CD4-positive, alpha-beta T cell treated with Interleukin-10 for 1 hour (primary cell): Measurements from ENCODE around the gene DNAJB12.
A peak's percentile ranks its signal among the peaks of the same experiment; 100 is the strongest.
"Not testable (repeated sequence)": the region's sequence is repeated elsewhere in the genome, so short reads cannot be mapped to it uniquely, and the experiment has no call there.

ENCODE experiments used
- DNase-seq: peaks from one replicate; pipeline ENCODE4 v3.0.0-alpha.2; 2020

Gene DNAJB12

GRCh38 chr10:72330069-72330426 lies 24.7 kb downstream of the DNAJB12 start:
- no peak for DNase-seq

DNA sequence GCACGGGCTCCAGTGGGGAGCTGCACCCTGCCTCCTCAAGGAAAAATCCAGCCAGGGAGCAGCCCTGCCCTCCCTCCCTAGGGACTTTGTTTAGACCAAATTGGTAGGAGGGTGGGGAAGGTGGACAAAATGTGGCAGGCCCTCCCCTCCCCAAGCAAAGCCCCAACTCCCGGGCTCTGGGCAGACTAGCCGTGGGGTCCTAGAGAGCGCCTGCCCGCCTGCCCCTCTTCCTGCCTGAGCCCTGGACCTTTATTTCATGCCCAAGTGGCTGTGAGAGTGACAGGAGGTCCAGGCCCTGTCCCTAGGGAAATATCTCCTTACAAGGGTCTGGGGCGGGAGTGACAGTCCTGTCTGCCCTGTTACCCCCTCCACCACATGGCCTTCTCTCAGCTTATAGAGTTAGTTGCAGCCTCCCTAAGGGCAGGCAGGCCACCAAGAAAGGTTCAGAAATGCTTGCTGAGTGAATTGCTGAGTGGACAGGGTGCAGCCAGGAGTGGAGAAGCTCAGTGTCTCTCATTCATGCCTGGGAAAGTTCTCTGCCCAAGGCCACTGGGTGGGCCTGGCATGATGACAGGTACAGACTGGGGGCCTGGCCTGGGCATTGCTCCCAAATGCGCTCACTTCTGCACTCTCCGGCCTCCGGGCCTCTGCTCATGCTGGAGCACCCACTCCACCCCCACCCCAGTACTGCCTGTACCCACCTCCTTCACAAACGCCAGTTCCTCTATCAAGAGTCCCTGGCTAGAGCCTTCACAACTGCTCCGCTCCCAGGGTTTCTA lies 25.2 kb downstream of the DNAJB12 start:
- no peak for DNase-seq

DNA sequence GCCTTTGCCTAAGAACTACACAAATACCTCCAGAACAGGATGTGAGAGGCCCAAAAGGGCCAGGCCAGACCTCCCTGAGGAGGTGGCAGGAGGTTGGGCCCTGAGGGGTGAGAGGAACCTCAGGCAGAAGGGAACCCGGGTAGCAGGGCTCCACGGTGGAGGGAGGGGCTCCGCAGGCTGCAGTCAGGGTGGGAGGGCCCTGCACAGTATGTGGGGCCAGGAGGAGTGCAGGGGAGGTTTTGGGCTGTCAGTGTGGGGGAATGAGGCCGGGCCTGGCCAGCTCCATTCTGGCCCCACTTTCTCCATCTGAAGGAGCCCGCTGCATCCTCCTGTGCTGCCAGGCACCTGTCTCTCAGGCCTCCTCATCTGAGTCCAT lies 25.9 kb downstream of the DNAJB12 start:
- no peak for DNase-seq

DNA sequence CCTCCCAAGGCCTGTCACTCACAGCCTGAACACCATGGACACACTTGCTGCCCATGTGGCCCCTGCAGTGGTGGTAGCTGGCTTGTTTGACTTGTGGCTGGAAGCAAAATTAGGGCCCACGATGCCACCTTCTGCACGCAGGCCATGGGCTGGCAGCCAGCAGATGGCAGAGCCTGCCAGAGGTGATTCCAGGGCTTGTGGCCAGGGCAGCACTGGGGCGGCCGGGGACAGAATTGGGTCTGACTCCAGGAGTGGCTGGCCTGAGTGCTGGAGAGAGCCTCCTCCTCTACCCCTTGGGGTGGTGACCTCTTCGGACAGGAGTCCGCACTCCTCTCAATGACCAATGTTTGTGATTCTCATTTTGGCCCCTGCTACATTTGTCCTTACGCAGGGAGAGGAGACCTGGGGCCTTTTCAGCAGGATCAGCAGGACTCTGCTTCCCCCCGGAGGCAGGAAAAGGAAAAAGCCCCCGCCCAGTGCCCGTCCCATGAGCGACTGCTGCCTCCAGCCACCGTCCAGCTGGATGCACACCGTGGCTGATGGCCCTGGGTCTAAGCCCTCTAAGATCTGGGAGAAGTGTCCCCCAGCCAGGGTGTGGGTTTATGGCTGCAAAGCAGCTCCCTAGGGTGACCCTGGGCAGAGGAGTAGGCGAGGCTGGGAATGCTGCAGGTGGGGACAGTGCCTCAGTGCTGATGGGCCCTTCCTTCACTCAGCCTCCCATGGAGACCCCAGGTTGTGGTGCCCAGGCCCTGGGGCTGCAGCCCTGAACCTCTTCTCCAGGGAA lies 26.5 kb downstream of the DNAJB12 start:
- no peak for DNase-seq

DNA sequence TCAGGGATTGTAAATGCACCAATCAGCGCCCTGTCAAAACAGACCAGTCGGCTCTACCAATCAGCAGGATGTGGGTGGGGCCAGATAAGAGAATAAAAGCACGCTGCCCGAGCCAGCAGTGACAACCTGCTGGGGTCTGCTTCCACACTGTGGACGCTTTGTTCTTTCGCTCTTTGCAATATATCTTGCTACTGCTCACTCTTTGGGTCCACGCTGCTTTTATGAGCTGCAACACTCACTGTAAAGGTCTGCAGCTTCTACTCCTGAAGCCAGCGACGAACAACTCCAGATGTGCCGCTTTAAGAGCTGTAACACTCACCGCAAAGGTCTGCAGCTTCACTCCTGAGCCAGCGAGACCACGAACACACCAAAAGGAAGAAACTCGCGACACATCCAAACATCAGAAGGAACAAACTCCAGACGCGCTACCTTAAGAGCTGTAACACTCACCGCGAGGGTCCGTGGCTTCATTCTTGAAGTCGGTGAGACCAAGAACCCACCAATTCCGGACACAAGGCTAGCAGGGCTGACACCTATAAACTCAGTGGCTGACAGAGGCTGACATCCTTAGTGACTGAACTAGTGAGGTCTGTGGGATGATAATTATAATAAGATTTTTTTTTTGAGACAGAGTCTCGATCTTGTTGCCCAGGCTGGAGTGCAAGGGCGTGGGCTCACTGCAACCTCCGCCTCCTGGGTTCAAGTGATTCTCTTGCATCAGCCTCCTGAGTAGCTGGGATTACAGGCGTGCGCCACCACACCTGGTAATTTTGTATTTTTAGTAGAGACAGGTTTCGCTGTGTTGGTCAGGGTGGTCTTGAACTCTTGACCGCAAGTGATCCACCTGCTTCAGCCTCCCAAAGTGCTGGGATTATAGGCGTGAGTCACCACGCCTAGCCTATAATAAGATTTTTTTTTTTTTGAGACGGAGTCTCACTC lies 27.8 kb downstream of the DNAJB12 start:
- DNase-seq: peak; percentile 86

GRCh38 chr10:72325243-72326175 lies 29.2 kb downstream of the DNAJB12 start:
- DNase-seq: not testable (repeated sequence)

- no peak for DNase-seq
Observed at GRCh38 chr10:72323771-72324191, 30.9 kb downstream of the DNAJB12 start.

- no peak for DNase-seq
Observed at GRCh38 chr10:72323108-72323749, 31.5 kb downstream of the DNAJB12 start.

GRCh38 chr10:72322280-72323058 lies 32.2 kb downstream of the DNAJB12 start:
- peak; percentile 66 for DNase-seq

DNA sequence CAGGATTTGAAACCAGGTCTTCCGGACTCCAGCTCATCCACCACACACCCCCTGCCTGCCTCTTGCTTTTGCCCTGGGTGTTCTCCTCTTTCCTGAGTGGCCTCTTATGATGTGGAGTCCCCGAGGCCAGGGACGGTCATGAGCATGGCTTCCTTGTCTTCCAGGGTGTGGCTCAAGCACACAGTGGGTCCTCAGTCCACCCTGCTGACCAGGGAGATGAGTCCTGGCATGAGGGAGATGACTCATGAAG lies 32.8 kb downstream of the DNAJB12 start:
- no peak for DNase-seq

GRCh38 chr10:72321248-72322029 lies 33.3 kb downstream of the DNAJB12 start:
- no peak for DNase-seq

DNA sequence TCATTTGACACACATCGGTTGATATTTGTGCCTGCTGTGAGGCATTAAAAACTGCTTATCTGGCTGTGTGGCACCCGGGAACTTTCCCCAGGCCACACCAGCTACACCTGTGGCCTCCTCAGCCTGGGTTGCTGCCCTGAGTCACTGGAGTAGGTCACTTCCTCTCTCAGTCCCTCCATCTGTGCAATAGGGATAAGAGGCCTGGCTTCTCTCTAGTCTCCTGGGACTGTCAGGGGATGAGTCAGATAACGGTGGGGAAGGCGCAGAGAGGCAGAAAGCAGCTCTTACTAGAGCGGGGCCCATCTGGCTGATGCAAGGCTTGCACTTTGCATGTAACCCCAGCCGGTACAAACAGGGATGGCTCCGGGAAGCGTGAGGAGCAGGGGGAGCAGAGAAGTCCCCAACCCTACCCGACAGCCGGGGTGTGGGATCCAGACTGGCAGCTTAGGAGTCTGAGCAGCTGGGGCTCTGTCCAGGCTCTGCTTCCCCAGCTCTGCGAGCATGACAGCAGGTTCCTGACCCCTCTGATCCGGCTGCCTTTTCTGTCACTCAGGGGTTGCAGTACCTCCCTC lies 34.0 kb downstream of the DNAJB12 start:
- peak; percentile 54 for DNase-seq

DNA sequence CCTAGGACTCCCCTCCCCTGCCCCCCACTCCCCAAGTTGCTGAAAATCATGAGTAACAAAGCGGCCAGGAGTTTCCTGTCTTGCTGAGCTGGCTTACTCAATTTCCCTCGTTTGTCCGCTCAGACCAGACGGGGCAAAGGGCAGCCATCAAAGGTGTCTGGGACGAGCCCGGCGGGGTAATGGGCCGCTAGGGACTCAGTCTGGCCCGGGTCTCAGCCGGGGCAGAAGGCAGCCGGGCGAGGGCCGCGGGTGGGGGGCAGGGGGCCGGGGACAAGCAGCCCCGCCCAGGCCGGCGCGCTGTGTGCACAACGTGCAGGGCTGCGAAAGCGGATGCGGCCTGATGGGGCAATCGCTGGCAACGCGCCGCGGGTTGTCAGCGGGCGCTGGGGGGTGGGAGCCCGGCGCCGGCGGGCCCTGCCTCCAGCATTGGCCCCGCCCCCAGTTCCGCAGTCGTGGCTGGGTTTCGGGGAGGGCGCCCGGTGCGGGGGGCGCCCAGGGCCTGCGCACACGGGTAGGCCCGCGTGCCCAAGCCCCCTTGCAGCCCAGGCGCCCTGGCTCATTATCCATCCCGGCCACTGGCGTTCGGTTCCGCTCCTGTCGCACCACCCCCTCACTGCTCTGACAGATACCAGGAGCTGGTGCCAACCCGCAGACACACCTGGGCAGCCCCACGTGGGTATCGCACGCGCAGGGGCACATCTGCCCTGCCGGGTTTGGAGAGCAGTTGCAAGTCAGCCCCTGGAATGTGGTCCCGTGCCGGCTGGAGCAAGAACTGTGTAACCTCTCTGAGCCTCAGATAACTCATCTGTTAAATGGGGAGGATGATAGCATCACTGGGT lies 35.1 kb downstream of the DNAJB12 start:
- peak; percentile 89 for DNase-seq

DNA sequence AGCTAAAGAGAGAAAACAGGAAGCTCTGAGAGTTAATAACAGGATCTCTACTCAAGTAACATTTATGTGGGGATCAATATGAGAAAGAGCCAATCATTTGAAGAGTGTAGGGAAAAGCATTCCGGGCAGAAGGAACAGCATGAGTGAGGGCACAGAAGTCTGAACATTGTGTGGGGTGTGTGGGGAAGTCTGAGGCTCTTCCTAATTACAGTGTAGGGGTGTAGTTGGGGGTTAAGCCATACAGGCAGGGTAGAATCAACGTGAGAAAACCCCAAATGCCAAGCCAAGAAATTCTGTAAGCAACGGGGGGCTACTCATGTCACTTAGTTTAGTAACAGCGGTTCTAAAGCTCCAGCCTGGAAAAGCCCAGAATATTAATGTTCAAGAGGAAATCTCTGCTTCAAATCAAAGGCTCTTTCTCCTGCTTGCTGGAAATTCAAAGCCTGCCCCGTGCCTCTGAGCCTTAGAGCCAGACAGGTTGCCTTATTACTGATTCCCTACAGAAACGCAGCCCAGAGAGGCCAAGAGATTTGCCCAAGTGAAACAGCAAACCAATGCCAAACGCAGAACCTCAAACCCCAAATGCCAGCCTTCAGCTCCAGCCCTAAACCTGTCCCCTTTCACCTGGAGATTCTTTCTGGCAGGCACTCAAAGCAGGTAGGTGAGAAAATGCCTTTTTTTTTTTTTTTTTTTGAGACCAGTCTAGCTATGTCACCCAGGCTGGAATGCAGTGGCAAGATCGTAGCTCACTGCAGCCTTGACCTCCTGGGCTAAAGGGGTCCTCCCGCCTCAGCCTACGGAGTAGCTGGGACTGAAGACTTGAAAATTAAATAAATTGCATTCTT lies 36.1 kb downstream of the DNAJB12 start:
- no peak for DNase-seq

GRCh38 chr10:72316748-72317435 lies 37.8 kb downstream of the DNAJB12 start:
- peak; percentile 65 for DNase-seq

DNA sequence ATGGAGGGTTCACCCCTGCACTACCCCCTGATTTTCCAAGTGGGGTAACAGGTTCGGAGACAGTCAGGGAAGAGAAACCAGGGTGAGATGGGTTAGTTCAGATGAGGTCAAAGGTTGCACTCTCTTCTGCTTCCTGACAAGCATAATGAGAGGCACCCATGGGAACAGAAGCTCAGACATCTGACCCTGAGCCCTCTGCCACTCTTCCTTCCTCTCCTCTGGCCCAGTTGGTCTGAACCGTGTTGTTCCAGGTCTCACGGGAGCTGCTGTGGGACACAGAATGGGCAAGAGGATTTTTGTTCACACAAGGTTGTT lies 38.4 kb downstream of the DNAJB12 start:
- no peak for DNase-seq

DNA sequence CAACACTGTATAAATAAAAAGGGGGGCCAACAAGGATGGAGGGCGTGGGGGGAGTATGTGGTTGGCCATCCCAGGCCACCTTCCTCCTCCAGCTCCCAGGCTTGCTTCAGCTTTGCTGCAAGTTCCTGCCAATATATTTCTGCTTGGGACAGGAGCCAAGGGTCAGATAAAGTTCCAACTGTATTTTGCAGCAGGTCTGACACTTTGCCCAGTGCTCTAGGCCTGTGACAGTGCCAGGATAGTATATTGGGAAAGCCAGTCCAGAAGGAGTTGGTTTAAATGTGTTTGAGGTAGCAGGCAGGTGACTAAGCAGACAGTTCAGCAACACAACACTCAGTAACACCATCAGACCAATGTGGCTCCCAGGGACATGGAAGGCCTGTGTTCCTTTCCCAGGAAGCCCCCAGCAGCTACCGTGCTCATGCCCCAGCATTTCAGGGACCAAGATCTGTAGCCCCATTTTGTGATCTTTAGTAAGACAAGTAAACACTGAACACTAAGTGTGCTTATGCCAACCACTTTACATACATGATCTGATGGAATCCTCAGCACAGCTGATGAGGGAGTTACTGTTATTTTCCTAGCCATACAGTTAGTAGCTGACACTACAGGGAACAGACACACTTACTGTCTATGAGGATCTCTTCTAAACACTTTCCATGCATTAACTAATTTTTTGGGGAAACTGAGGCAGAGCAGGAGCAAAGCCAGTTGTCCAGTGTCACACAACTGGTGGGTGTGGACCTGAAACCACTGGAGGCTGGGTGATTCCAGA lies 38.9 kb downstream of the DNAJB12 start:
- no peak for DNase-seq
